Right ventricle myocardium superior (tissue), 1 donor: ENCODE measurements around the gene REEP6. TPM values are rescaled to one million over a fixed set of nuclear protein-coding genes. Genes with fewer than 3 reads are reported as not detected.
"Not testable (repeated sequence)": the region's sequence is repeated elsewhere in the genome, so short reads cannot be mapped to it uniquely, and the experiment has no call there.

Experiments used
- ATAC-seq: fragments of 200-7000 bp; cut with Tn5 transposase; one replicate; pipeline ENCODE4 v1.9.1; 2020; ENCODE audit warnings: mild to moderate bottlenecking; ENCODE audit not compliant: poor library complexity
- DNase-seq: peaks from one replicate; pipeline ENCODE4 v3.0.0-alpha.2; 2020
- intact Hi-C: fragments of 100-400 bp; cut with DNase I; formaldehyde crosslinking; loops from one replicate; pipeline ENCODE4 v1.11.2; 2022
- total RNA-seq: library from RNA; stranded (reverse); fragmentation: NEBNext Ultra II Directional; extraction: Animal tissue kit (Norgen Biotek cat#: 25700); gene quantifications from one replicate; pipeline ENCODE4 v1.2.1, GENCODE V29; 2021
- donor health status: DM: no; HTN: yes; CAD: no; lungs with severe emphysema.

REEP6 gene
- total RNA-seq, 1 donor from 2014 or later: 1.1 TPM

DNA sequence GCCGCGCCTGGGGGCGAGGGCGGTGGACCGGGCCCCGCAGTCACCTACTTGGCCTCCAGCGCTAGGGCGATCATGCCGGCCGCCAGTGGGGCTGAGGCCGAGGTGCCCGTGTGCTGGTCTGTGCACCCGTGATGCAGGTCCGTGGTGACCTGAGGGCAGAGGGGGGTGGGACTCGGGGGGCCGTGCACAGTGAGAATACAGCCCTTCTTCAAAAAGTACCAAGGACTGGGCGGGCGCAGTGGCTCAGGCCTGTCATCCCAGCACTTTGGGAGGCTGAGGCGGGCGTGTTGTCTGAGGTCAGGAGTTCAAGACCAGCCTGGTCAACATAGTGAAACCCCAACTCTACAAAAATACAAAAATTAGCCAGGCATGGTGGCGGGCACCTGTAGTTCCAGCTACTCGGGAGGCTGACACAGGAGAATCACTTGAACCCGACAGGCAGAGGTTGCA is 7.0 kb upstream of the REEP6 start:
- intact Hi-C loops: no loop called here
- DNase-seq (no peak), ATAC-seq (no peak)

- intact Hi-C loops: no loop called here
- ATAC-seq (no peak), DNase-seq (no peak)
These were observed 4.0 kb upstream of the REEP6 start for GRCh38 chr19:1486720-1487575.

GRCh38 chr19:1487576-1488281 is 3.3 kb upstream of the REEP6 start:
- no peak for DNase-seq
- intact Hi-C loops: no loop called here
- ATAC-seq: no peak

- DNase-seq: no peak
- ATAC-seq: no peak
- intact Hi-C loops: no loop called here
These were observed 2.7 kb upstream of the REEP6 start for GRCh38 chr19:1488282-1488601.

DNA sequence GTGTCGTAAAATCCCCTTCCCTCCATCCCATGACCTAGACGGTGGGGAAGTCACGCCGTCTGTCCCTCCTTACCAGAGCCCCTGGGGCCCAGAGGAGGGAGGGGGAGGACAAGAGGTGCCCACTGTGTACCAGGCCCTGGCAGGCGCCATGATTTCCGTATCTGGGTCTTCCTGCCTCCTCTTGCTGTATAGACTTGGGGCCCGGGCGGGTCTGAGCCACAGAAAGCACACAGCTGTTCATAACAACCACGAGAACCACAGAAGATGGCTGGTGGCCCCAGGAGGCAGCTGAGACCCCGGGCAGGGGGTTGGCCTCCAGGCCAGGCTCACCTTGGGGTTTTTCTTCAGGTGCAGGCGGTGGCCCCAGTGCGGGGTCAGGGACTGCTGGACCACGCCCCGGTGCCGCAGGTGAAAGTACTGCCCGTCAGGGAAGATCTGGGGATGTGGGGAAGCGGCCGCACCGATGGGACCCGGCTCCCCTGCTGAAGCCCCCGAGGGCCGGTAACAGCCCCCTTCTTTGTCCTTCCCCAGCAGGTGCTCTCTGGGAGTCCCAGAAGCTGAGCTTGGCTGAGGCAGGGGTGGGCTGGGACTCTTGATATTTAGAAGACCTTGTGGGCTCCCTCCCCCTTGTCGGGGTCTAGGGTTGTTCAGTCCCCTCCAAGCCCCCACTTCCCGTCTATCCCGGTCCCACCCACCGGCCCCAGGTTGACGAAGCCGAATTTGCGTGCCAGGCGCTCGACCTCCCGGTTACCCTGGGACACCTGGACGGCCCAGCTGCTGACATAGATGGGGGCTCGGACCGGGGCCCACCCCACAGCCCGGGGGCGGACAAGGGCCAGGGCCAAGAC is 1.3 kb upstream of the REEP6 start:
- ATAC-seq: no peak
- DNase-seq: no peak

DNA sequence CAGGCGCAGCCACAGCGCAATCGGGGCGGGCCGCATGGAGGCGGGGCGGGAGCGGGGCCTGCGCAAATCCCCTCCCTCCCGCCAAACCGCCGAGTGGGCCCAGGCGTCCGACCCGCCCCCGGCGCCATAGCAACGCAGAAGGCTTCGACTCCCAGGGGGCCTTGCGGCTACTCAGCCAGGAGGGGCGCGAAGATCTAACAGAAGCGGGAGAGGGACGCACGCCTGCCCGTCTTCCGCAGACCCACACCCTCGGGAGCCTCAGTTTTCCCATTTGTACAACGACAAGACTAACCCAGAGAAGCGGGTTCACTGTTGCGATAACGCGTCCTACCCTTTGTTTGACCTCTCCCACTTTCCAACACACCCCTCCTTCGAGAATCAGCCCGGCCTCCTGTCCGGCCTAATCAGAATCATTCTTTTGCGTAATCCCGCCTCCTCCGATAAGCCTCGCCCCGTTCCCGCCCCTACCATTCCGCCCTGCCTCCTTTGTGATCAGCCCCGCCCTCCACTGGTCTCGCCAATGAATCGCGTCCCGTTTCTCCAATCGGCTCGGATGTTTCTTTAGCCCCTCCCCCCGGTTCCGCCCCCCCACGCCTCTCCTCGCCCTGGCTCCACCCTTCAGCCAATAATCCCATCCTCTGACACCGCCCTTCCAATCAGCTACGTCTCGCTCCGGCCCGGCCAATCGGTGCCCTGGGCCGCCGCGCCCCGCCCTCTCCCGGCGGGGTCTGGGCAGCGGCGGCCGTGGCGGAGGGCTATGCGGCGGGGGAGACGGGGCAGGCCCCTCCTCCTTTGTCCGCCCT is 469 bp upstream of the REEP6 start, which contains the start of gene PCSK4:
PCSK4 (minus strand) TSS at position 40 of the 803 bp plus-strand sequence; CDS start at position 36, 4 bp downstream.
- peak; percentile 99 for DNase-seq
- intact Hi-C loops: no loop called here

More for the DNA sequence above, 1.3 kb upstream of the REEP6 start:
- intact Hi-C loops: no loop called here

DNA sequence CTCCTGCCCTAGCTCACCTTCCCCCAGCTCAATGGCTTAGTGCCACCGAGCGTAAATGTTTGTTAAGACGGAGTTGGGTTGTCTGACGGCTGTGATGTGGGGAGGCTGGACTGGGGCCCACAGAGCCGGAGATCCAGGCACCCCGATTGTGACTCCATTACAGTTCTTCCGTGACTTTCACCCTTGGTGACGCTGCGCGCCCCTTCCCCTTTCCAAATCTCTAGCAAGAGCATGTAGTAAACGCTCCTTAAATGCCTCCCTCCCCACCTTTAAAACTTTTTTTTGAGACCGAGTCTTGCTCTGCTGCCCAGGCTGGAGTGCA is 829 bp downstream of the REEP6 start:
- ATAC-seq: no peak
- DNase-seq: no peak
- intact Hi-C loops: no loop called here

More for the DNA sequence above, 469 bp upstream of the REEP6 start, which contains the start of gene PCSK4:
- peak; percentile 94 for ATAC-seq

DNA sequence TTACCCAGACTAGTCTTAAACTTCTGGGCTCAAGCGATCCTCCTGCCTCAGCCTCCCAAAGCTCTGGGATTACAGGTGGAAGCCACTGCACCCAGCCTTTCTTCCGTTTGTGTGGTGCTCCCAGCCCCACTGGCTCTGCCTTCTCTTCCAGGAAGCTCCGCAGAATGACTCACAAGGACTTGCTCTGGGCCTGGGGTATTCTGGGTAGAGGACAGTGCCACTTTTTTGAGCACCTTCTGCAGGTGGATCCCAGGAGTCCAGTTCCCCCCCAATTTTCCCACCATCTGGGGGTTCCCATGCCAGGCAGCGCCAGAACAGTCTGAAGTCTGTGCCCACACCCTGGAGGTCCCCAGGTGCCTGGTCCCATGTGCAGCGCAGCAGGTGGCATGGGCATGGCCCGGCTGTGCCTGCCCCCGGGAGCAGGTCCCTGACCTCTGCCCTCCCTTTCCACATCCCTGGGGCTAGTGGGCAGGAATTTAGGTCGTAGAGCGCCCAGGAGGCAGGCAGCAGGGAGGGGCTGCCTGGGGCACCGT is 1.6 kb downstream of the REEP6 start:
- DNase-seq (no peak), ATAC-seq (no peak)
- intact Hi-C loops: no loop called here

DNA sequence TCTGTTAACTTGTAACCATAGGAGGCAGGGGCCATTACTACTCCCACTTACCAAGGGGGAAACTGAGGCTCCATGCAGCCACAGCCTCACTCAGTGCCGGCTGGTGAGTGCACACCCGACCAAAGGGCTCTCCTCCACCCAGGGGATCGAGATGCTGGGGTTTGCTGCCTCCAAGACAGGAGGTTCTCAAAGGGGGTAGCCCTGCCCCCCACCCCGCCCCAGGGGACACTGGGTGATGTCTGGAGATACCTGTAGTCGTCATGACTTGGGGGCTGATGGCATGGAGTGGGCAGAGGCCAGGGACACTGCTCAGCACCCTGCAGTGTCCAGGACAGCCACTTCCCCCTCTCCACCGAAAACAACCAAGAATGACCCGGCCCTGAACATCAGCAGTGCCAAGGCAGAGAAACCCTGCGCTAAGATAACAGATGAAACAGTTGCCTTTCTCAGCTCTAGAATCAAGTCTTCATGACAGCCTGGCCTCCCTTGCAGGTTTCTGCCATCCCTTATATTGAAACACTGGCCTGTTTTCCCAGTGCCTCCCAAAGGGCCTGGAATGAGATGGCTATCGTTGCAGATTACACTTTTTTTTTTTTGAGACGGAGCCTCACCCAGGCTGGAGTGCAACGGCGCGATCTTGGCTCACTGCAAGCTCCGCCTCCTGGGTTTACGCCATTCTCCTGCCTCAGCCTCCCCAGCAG is 3.3 kb downstream of the REEP6 start:
- no peak for DNase-seq
- no peak for ATAC-seq
- intact Hi-C loops: no loop called here

- ATAC-seq (no peak), DNase-seq (no peak)
- intact Hi-C loops: no loop called here
These were observed 4.2 kb downstream of the REEP6 start for GRCh38 chr19:1495051-1495798.

DNA sequence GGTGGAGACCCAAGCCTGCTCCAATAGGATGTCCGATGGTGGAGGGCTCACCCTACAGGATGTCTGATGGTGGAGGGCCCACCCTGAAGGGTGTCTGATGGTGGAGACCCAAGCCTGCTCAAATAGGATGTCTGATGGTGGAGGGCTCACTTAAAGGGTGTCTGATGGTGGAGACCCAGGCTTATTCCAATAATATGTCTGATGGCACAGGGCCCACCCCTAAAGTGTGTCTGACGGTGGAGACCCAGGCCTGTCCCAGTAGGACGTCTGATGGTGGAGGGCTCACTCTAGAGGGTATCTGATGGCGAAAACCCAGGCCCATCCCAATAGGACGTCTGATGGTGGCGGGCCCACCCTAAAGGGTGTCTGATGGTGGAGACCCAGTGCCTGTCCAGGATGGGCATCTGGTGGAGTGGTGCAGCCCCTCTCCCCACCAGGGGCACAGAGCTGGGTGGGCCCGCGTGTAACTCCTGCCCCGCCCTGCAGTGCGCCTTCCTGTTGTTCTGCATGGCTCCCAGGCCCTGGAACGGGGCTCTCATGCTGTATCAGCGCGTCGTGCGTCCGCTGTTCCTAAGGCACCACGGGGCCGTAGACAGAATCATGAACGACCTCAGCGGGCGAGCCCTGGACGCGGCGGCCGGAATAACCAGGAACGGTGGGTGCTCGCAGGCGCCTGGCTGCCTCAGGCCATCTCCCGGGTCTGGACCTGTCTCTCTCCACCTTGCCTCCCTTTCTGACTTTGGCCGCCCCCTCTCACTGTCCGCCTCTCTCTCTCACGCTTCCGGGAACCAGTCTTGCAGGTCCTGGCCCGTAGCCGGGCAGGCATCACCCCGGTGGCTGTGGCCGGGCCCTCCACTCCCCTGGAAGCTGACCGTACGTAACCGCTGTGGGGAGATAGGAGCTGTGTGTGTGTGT is 5.1 kb downstream of the REEP6 start:
- no peak for DNase-seq
- intact Hi-C loops: no loop called here

GRCh38 chr19:1496714-1497577 is 6.0 kb downstream of the REEP6 start:
- DNase-seq (no peak), ATAC-seq (no peak)
- intact Hi-C loops: no loop called here

More for the DNA sequence above, 5.1 kb downstream of the REEP6 start:
- no peak for ATAC-seq

GRCh38 chr19:1497578-1498235 is 6.7 kb downstream of the REEP6 start:
- intact Hi-C loops: no loop called here
- ATAC-seq: no peak

GRCh38 chr19:1499231-1499630 is 8.2 kb downstream of the REEP6 start:
- ATAC-seq, intact Hi-C loops: not testable (repeated sequence)

More at GRCh38 chr19:1497578-1498235, 6.7 kb downstream of the REEP6 start:
- DNase-seq: no peak

More at GRCh38 chr19:1499231-1499630, 8.2 kb downstream of the REEP6 start:
- not testable (repeated sequence) for DNase-seq
